ENCODE data around the gene ARSG. TPM values are rescaled to one million over a fixed set of nuclear protein-coding genes. Genes with fewer than 3 reads are reported as not detected.

ARSG gene
- total and polyA plus RNA-seq, 10 of the 15 experiments (the other 5 are each of a cell fraction or from before 2014, with no cell fraction given) = 2.9 to 13.5 (median 7.6) TPM

DNA sequence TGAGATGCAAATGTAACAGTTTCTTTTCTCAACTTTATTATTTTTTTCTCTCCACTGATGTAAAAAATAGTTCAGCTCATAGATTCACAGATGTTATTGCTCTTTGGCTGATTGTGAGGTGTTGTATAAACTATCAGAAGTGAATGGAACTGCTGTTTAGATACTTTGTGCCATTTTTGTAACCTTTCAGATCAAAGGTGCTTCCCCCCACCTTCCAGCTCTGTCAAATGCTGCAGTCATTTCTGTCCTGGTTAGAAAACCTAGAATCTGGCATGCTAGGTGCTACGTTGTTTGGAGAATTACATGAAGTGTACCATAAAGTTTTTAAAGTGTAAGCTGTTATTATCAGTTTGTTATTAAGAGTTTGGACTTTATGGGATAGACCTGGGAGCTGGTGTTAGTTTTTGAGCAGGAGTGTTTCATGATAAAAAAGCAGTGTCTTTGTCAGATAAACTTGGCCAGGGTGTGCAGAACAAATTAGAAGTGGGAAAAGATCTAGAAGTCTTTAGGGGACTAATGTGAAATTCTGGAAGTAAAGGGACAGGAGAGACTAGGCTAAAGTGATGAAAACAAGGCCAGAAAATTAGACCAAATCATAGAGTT, 167.8 kb downstream of the ARSG start (continued):
- TF ChIP-seq NFYB (IDR thresholded peaks at IDR 0.05; ENCODE audit: insufficient read depth, low read depth, low read length) = no peak
- TF ChIP-seq POLR2AphosphoS2 (IDR thresholded peaks at IDR 0.05; ENCODE audit: low read depth, low read length) = no peak
- TF ChIP-seq STAT3 (IDR thresholded peaks at IDR 0.05; ENCODE audit: low read depth, low read length) = no peak
- TF ChIP-seq JUNB (IDR thresholded peaks at IDR 0.05) = peak; percentile 62
- TF ChIP-seq DPF2 (IDR thresholded peaks at IDR 0.05) = peak; percentile 18; the same call in 1 of the 2 replicates
- TF ChIP-seq ZNF384 (IDR thresholded peaks at IDR 0.05; ENCODE audit: borderline replicate concordance, low read depth, low read length) = peak; percentile 84
- TF ChIP-seq SIX5 (IDR thresholded peaks at IDR 0.05; ENCODE audit: low read depth, low read length, severe bottlenecking) = no peak
- TF ChIP-seq, protein P1, sequence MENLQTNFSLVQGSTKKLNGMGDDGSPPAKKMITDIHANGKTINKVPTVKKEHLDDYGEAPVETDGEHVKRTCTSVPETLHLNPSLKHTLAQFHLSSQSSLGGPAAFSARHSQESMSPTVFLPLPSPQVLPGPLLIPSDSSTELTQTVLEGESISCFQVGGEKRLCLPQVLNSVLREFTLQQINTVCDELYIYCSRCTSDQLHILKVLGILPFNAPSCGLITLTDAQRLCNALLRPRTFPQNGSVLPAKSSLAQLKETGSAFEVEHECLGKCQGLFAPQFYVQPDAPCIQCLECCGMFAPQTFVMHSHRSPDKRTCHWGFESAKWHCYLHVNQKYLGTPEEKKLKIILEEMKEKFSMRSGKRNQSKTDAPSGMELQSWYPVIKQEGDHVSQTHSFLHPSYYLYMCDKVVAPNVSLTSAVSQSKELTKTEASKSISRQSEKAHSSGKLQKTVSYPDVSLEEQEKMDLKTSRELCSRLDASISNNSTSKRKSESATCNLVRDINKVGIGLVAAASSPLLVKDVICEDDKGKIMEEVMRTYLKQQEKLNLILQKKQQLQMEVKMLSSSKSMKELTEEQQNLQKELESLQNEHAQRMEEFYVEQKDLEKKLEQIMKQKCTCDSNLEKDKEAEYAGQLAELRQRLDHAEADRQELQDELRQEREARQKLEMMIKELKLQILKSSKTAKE (IDR thresholded peaks at IDR 0.05; ENCODE audit: low read depth, poor library complexity, severe bottlenecking) = no peak
- no peak for TF ChIP-seq MYB (IDR thresholded peaks at IDR 0.05; ENCODE audit: borderline replicate concordance, low read depth, low read length)
- no peak for TF ChIP-seq POLR2AphosphoS5 (IDR thresholded peaks at IDR 0.05; ENCODE audit: low read length)
- TF ChIP-seq, protein P2, sequence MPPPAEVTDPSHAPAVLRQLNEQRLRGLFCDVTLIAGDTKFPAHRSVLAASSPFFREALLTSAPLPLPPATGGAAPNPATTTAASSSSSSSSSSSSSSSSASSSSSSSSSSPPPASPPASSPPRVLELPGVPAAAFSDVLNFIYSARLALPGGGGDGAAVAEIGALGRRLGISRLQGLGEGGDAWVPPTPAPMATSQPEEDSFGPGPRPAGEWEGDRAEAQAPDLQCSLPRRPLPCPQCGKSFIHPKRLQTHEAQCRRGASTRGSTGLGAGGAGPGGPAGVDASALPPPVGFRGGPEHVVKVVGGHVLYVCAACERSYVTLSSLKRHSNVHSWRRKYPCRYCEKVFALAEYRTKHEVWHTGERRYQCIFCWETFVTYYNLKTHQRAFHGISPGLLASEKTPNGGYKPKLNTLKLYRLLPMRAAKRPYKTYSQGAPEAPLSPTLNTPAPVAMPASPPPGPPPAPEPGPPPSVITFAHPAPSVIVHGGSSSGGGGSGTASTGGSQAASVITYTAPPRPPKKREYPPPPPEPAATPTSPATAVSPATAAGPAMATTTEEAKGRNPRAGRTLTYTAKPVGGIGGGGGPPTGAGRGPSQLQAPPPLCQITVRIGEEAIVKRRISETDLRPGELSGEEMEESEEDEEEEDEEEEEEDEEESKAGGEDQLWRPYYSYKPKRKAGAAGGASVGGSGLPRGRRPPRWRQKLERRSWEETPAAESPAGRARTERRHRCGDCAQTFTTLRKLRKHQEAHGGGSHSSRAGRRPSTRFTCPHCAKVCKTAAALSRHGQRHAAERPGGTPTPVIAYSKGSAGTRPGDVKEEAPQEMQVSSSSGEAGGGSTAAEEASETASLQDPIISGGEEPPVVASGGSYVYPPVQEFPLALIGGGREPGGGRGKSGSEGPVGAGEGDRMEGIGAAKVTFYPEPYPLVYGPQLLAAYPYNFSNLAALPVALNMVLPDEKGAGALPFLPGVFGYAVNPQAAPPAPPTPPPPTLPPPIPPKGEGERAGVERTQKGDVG (CRISPR knock-in tag; IDR thresholded peaks at IDR 0.05) = no peak
- TF ChIP-seq IKZF2 (IDR thresholded peaks at IDR 0.05) = peak in 1 of 2 experiments; percentile 2; a peak in 1 of 4 replicates
- no peak for TF ChIP-seq FOS (IDR thresholded peaks at IDR 0.05; ENCODE audit: borderline replicate concordance, extremely low read depth, insufficient read length)
- peak; percentile 23; the same call in 1 of the 2 replicates for TF ChIP-seq RUNX3 (IDR thresholded peaks at IDR 0.05; ENCODE audit: low read length)
- 0 out of 2 replicates have a peak, but pooled peaks have one; percentile 26 for TF ChIP-seq JUND (IDR thresholded peaks at IDR 0.05; ENCODE audit: low read depth, low read length)
- TF ChIP-seq IRF4 (IDR thresholded peaks at IDR 0.05; ENCODE audit: low read depth, low read length) = peak; percentile 60
- no peak for TF ChIP-seq KAT2A (conservative IDR thresholded peaks at IDR 0.05; ENCODE audit: control insufficient read depth, low read depth, low read length)
- TF ChIP-seq CBX3 (IDR thresholded peaks at IDR 0.05; ENCODE audit: borderline replicate concordance, low read depth) = no peak
- TF ChIP-seq, protein P3, sequence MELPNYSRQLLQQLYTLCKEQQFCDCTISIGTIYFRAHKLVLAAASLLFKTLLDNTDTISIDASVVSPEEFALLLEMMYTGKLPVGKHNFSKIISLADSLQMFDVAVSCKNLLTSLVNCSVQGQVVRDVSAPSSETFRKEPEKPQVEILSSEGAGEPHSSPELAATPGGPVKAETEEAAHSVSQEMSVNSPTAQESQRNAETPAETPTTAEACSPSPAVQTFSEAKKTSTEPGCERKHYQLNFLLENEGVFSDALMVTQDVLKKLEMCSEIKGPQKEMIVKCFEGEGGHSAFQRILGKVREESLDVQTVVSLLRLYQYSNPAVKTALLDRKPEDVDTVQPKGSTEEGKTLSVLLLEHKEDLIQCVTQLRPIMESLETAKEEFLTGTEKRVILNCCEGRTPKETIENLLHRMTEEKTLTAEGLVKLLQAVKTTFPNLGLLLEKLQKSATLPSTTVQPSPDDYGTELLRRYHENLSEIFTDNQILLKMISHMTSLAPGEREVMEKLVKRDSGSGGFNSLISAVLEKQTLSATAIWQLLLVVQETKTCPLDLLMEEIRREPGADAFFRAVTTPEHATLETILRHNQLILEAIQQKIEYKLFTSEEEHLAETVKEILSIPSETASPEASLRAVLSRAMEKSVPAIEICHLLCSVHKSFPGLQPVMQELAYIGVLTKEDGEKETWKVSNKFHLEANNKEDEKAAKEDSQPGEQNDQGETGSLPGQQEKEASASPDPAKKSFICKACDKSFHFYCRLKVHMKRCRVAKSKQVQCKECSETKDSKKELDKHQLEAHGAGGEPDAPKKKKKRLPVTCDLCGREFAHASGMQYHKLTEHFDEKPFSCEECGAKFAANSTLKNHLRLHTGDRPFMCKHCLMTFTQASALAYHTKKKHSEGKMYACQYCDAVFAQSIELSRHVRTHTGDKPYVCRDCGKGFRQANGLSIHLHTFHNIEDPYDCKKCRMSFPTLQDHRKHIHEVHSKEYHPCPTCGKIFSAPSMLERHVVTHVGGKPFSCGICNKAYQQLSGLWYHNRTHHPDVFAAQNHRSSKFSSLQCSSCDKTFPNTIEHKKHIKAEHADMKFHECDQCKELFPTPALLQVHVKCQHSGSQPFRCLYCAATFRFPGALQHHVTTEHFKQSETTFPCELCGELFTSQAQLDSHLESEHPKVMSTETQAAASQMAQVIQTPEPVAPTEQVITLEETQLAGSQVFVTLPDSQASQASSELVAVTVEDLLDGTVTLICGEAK (IDR thresholded peaks at IDR 0.05; ENCODE audit: borderline replicate concordance) = peak; percentile 68
- no peak for TF ChIP-seq RAD51 (IDR thresholded peaks at IDR 0.05)
